ENCODE results near the gene COBL.

DNA sequence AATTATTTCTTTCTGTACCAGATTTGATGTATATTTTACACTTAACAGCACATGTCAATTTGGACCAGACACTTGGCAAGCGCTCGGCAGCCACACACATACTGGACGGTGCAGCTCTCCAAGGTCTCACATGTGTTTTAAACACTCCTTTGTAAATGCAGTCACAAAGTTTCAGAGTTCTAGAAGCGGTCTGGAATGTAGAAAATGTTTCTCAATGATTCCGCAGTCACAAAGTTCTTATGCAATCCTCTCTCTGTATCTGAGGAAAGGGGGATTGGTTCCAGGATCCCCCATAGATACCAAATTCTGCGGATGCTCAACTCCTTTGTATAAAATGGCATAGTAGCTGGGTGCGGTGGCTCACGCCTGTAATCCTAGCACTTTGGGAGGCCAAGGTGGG is 280.9 kb downstream of the COBL start:
- TF ChIP-seq POLR2AphosphoS5 (IDR thresholded peaks at IDR 0.05; ENCODE audit: low read depth, low read length) (no peak), POLR2A (IDR thresholded peaks at IDR 0.05; ENCODE audit: low read depth, low read length) (no peak), SPI1 (IDR thresholded peaks at IDR 0.05; ENCODE audit: low read depth, low read length) (no peak)
